ENCODE results near the gene TCFL5.
A peak's percentile ranks its signal among the peaks of the same experiment; 100 is the strongest.

The TCFL5 gene

DNA sequence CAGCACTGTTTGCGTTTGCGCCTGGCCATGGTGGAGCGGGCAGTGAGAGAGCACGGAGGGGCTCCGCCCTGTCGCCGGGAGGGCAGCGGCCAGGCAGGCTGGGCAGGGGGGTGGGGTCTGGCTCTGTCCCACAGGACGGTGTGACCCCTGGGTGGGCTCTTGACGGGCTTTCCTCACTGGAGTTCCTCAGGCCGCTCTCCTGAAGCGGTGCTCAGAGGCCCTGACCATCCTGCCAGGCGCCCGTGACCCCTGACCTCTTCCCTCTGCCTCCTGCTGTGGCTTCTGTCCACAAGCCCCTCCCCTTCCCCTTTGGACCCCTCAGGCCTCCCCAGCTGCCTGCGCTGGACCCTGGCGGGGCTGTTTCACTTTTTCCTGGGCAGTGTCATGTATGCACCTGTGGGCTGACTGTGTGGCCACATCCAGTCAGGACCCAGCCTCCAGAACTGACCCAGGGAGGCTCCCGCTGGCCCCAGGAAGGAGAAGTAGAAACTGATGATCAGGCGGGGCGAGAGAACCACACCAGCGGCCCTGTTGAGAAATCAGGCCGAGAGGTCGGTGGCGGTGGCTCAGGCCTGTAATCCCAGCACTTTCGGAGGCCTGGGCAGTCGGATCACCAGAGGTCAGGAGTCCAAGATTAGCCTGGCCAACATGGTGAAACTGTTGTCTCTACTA, 55.8 kb downstream of the TCFL5 start:
- Histone ChIP-seq H3K4me3 (ENCODE audit: insufficient read depth, low read length, poor library complexity, severe bottlenecking) (peak overlapping the region; percentile 93), H3K27ac (ENCODE audit: low read depth, low read length) (no peak overlapping the region; the same call in 1 of the 2 replicates), H2AFZ (ENCODE audit: low read depth, low read length, severe bottlenecking) (no peak overlapping the region), H3K27me3 (ENCODE audit: low read length) (no peaks in the 10 kb centered on the region), H3K36me3 (ENCODE audit: low read length) (no peaks in the 10 kb centered on the region), H3K9ac (ENCODE audit: low read length) (peak overlapping the region; percentile 90), H3K79me2 (ENCODE audit: insufficient read depth, low read length) (peaks cover 9% of the 10 kb centered on the region), H3K9me3 (ENCODE audit: insufficient read depth, low read length) (no peaks in the 10 kb centered on the region), H4K20me1 (ENCODE audit: low read depth, low read length) (no peaks in the 10 kb centered on the region; the same call in 1 of the 2 replicates), H3F3A (ENCODE audit: insufficient read depth) (peaks cover 10% of the 10 kb centered on the region), H3K4me2 (ENCODE audit: low read depth, low read length, poor library complexity, severe bottlenecking) (peak overlapping the region; percentile 84), H3K9me2 (replicated peaks; ENCODE audit: insufficient read depth, low read length) (no peaks in the 10 kb centered on the region)
- TF ChIP-seq, protein P1, sequence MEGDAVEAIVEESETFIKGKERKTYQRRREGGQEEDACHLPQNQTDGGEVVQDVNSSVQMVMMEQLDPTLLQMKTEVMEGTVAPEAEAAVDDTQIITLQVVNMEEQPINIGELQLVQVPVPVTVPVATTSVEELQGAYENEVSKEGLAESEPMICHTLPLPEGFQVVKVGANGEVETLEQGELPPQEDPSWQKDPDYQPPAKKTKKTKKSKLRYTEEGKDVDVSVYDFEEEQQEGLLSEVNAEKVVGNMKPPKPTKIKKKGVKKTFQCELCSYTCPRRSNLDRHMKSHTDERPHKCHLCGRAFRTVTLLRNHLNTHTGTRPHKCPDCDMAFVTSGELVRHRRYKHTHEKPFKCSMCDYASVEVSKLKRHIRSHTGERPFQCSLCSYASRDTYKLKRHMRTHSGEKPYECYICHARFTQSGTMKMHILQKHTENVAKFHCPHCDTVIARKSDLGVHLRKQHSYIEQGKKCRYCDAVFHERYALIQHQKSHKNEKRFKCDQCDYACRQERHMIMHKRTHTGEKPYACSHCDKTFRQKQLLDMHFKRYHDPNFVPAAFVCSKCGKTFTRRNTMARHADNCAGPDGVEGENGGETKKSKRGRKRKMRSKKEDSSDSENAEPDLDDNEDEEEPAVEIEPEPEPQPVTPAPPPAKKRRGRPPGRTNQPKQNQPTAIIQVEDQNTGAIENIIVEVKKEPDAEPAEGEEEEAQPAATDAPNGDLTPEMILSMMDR (IDR thresholded peaks at IDR 0.05; ENCODE audit: insufficient read depth, low read length, poor library complexity, severe bottlenecking), result no peak
- TF ChIP-seq EZH2phosphoT487 (conservative IDR thresholded peaks at IDR 0.05; ENCODE audit: low read length), result no peak

DNA sequence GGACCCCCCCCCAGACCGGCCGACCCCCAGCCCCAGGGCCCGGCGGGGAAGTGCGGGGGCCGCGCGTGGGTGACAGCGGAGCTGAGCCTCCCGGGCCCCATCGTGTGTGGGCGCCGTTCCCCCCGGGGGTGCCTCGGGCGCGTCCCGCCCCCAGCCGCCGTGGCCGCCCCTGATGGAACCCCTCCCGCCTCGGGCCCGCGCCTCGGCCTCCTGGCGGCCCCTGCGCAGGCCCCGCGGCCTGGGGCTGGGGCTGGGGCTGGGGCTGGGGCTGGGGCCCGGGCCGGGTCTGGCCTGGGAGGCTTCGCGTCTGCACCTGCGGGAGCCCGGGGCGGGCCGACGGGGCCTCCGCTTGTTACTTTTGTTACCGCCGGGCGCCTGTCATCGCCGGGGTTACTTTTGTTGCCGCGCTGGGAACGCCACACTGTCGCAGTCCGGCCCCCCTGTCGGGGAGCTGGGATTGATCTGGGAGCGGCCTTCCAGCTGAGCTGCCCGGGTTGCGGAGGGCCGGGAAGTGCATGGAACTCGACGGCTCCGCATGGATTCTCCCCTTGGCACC, 56.4 kb downstream of the TCFL5 start:
- Histone ChIP-seq H3K36me3 (ENCODE audit: low read length) (no peaks in the 10 kb centered on the region), H4K20me1 (ENCODE audit: low read depth, low read length) (no peaks in the 10 kb centered on the region; the same call in 1 of the 2 replicates)
- TF ChIP-seq EZH2phosphoT487 (conservative IDR thresholded peaks at IDR 0.05; ENCODE audit: low read length), result no peak
- TF ChIP-seq, protein P1 (IDR thresholded peaks at IDR 0.05; ENCODE audit: insufficient read depth, low read length, poor library complexity, severe bottlenecking), result no peak

DNA sequence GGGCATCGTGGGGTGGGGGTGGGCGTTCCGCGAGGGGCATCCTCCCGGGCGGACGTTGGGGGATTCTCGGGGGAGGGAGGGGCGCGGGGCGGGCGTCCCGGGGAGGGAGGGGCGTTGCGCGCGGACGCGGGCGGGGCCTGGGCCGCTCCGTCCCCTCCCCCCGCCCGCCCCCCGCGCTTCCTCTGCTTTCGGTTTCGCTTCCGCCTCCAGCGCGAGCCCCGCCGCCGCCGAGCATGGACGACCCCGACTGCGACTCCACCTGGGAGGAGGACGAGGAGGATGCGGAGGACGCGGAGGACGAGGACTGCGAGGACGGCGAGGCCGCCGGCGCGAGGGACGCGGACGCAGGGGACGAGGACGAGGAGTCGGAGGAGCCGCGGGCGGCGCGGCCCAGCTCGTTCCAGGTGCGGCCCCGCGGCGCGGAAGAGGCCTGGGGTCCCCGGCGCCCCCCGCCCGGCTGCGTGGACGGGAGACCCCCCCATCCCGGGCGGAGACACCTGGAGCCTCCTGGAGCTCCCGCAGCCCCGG, 56.9 kb downstream of the TCFL5 start, which contains the start of gene OGFR:
Gene OGFR (plus strand): TSS at position 209 of the 528 bp plus-strand sequence. CDS start 25 bp downstream, at position 234.
- H3F3A ChIP-seq (ENCODE audit: insufficient read depth), result peaks cover 14% of the 10 kb centered on the region
- H3K4me2 ChIP-seq (ENCODE audit: low read depth, low read length, poor library complexity, severe bottlenecking), result peak within 1 kb of the TSS; percentile 84
- peaks cover 9% of the 10 kb centered on the region for H3K79me2 ChIP-seq (ENCODE audit: insufficient read depth, low read length)
- H3K27me3 ChIP-seq (ENCODE audit: low read length), result no peaks in the 10 kb centered on the region
- peak within 1 kb of the TSS; percentile 93 for H3K4me3 ChIP-seq (ENCODE audit: insufficient read depth, low read length, poor library complexity, severe bottlenecking)
- peak within 1 kb of the TSS; percentile 61 for H3K27ac ChIP-seq (ENCODE audit: low read depth, low read length)
- peak within 1 kb of the TSS; percentile 96 for H2AFZ ChIP-seq (ENCODE audit: low read depth, low read length, severe bottlenecking)
- H3K9ac ChIP-seq (ENCODE audit: low read length), result peak within 1 kb of the TSS; percentile 90
- no peak for TF ChIP-seq EZH2phosphoT487 (conservative IDR thresholded peaks at IDR 0.05; ENCODE audit: low read length)
- TF ChIP-seq, protein P1 (IDR thresholded peaks at IDR 0.05; ENCODE audit: insufficient read depth, low read length, poor library complexity, severe bottlenecking), result no peak
- H3K9me3 ChIP-seq (ENCODE audit: insufficient read depth, low read length), result no peaks in the 10 kb centered on the region
- no peaks in the 10 kb centered on the region for H3K9me2 ChIP-seq (replicated peaks; ENCODE audit: insufficient read depth, low read length)
- no peaks in the 10 kb centered on the region for H3K36me3 ChIP-seq (ENCODE audit: low read length)
- H4K20me1 ChIP-seq (ENCODE audit: low read depth, low read length), result no peaks in the 10 kb centered on the region; the same call in 1 of the 2 replicates

More for the DNA sequence above, 56.4 kb downstream of the TCFL5 start:
- peaks cover 14% of the 10 kb centered on the region for H3F3A ChIP-seq (ENCODE audit: insufficient read depth)
- H3K4me2 ChIP-seq (ENCODE audit: low read depth, low read length, poor library complexity, severe bottlenecking), result peak overlapping the region; percentile 84
- H3K4me3 ChIP-seq (ENCODE audit: insufficient read depth, low read length, poor library complexity, severe bottlenecking), result peak overlapping the region; percentile 93
- no peaks in the 10 kb centered on the region for H3K9me2 ChIP-seq (replicated peaks; ENCODE audit: insufficient read depth, low read length)
- peak overlapping the region; percentile 58 for H3K27ac ChIP-seq (ENCODE audit: low read depth, low read length)
- H3K79me2 ChIP-seq (ENCODE audit: insufficient read depth, low read length), result peaks cover 9% of the 10 kb centered on the region
- peak overlapping the region; percentile 90 for H3K9ac ChIP-seq (ENCODE audit: low read length)
- no peaks in the 10 kb centered on the region for H3K9me3 ChIP-seq (ENCODE audit: insufficient read depth, low read length)
- H3K27me3 ChIP-seq (ENCODE audit: low read length), result no peaks in the 10 kb centered on the region
- H2AFZ ChIP-seq (ENCODE audit: low read depth, low read length, severe bottlenecking), result peak overlapping the region; percentile 44

Measured in SU-DHL-6 (cell line).